Activated naive CD4-positive, alpha-beta T cell treated with anti-CD3 and anti-CD28 coated beads for 36 hours (primary cell): Measurements from ENCODE around the gene CLSTN3. TPM values are rescaled to one million over a fixed set of nuclear protein-coding genes. Genes with fewer than 3 reads are reported as not detected.

Experiments used
- CTCF ChIA-PET: fragments of 350-600 bp; sonication (Branson Sonifier 250); formaldehyde crosslinking; loops from one replicate; lab custom pipeline; 2021; ENCODE audit warnings: antibody characterized with exemption; lab: Charles Lee
- DNase-seq: peaks from one replicate; pipeline ENCODE4 v3.0.0-alpha.2; 2020
- H3K27ac Mint-ChIP-seq: one replicate; pipeline ENCODE4 v1.8.0; 2021; ENCODE audit warnings: mild to moderate bottlenecking, mixed read lengths
- H3K27me3 Mint-ChIP-seq: one replicate; pipeline ENCODE4 v1.8.0; 2021; ENCODE audit warnings: low read depth, mixed read lengths
- H3K36me3 Mint-ChIP-seq: one replicate; pipeline ENCODE4 v1.8.0; 2021; ENCODE audit warnings: low read depth, mixed read lengths
- H3K4me1 Mint-ChIP-seq: one replicate; pipeline ENCODE4 v1.8.0; 2021; ENCODE audit warnings: low read depth, mixed read lengths
- H3K4me3 Mint-ChIP-seq: one replicate; pipeline ENCODE4 v1.8.0; 2021; ENCODE audit warnings: mild to moderate bottlenecking, moderate library complexity, mixed read lengths
- H3K9me3 Mint-ChIP-seq: one replicate; pipeline ENCODE4 v1.8.0; 2021; ENCODE audit warnings: mixed read lengths
- intact Hi-C: fragments of 100-400 bp; cut with micrococcal nuclease; formaldehyde crosslinking; loops from one replicate; pipeline ENCODE4 v1.15.1; 2023
- total RNA-seq, 2 experiments: library from RNA; stranded (reverse); gene quantifications; one replicate each; pipeline ENCODE4 v1.2.3, GENCODE V29; 2021

Gene CLSTN3
- total RNA-seq, 2 experiments from 2014 or later, result 18.3 to 21.8 TPM

DNA sequence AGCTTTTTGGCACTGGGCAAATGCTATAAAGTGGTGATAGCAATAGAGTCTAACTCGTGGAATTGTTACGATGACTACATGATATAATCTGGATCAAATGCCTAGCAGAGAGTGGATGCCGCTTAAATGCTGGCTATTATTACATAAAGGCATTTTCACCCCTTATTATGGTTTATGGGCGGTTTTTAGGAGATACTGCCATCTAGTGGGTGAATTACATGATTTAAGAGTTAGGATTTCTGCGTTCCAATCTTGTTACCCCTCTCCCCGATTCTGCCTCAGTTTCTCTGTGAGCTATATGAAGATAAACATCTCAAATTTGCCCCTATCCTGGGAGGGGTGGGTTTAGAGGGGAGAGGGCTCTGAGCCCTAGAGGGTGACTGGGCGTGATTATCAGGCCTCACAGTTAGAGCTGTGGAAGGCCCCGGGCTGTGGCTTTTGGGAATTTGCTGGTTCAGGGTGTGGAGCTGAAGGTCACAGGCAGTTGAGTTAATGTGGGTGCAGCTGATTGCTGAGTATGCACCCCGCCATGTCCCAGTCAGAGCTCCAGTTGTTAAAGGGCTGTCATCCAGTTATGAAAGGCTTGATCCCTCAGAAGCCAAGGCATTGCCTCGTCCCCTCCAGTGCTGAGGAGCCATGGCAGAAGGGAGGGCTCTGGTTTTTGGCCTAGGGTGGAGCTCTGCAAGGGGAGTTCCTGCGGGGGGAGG lies 14.4 kb downstream of the CLSTN3 start:
- intact Hi-C loops, result no loop called here
- no peaks in the 10 kb centered on the region for H3K9me3 Mint-ChIP-seq
- DNase-seq, result no peak
- H3K4me1 Mint-ChIP-seq, result peaks cover 2% of the 10 kb centered on the region
- H3K27me3 Mint-ChIP-seq, result no peaks in the 10 kb centered on the region
- H3K27ac Mint-ChIP-seq, result no peak overlapping the region
- no peaks in the 10 kb centered on the region for H3K36me3 Mint-ChIP-seq
- no peak overlapping the region for H3K4me3 Mint-ChIP-seq
- CTCF ChIA-PET, result interaction anchor here (0.7 to 2.9 kb wide), 21 partner anchors 9 to 498 kb away, joined by 3 to 13 read pairs (median 3); partner anchors contain the start of genes LPCAT3, PEX5 and RBP5

DNA sequence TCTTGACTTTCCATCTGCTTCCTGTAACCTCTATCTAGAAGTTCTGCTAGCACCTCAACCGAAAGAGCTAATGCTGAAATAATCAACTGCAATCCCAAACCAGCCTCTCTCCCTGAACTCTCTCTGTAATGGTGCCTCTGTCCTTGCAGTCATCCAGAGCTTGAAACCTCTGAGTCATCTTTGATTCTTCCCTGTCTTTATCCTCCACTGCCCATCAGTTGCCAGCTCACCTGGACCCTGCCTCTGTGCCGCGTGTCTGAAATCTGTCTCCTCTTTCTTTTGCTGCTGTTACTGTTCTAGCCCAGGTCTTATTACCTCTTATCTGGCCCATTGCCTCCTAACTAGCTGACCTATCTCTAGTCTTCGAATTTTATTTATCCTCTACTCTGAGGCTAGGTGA lies 15.5 kb downstream of the CLSTN3 start:
- DNase-seq, result no peak
- Mint-ChIP-seq H3K27ac (no peak overlapping the region), H3K36me3 (no peaks in the 10 kb centered on the region), H3K9me3 (no peaks in the 10 kb centered on the region), H3K27me3 (no peaks in the 10 kb centered on the region), H3K4me1 (peaks cover 2% of the 10 kb centered on the region), H3K4me3 (no peak overlapping the region)
- CTCF ChIA-PET, result interaction anchor here (0.5 to 2.9 kb wide), 15 partner anchors 8 to 311 kb away, joined by 3 to 13 read pairs (median 4); partner anchors contain the start of genes LPCAT3 and PEX5
- intact Hi-C loops, result no loop called here

DNA sequence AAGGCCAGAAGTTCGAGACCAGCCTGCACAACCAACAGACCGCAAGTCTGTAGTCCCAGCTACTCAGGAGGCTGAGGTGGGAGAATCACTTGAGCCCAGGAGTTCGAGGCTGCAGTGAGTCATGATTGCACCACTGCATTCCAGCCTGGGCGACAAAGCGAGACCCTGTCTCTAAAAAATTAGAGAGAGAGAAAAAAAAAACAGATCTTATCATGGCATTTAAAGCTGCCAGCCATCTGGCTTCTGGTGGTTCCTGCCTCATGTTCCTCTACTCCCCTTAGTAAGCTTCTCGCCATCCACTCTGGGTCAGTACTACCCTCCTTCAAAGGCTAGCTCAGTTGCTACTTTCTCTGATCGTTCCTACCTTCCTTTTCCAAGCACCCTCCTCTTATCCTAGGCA lies 16.1 kb downstream of the CLSTN3 start:
- Mint-ChIP-seq H3K36me3 (no peaks in the 10 kb centered on the region), H3K9me3 (no peaks in the 10 kb centered on the region), H3K27me3 (no peaks in the 10 kb centered on the region), H3K4me1 (peaks cover 2% of the 10 kb centered on the region), H3K4me3 (no peak overlapping the region), H3K27ac (no peak overlapping the region)
- intact Hi-C loops, result no loop called here
- CTCF ChIA-PET, result interaction anchor here (0.5 to 1.6 kb wide), 7 partner anchors 11 to 311 kb away, joined by 3 to 6 read pairs (median 4); partner anchors contain the start of gene PEX5
- DNase-seq, result no peak

DNA sequence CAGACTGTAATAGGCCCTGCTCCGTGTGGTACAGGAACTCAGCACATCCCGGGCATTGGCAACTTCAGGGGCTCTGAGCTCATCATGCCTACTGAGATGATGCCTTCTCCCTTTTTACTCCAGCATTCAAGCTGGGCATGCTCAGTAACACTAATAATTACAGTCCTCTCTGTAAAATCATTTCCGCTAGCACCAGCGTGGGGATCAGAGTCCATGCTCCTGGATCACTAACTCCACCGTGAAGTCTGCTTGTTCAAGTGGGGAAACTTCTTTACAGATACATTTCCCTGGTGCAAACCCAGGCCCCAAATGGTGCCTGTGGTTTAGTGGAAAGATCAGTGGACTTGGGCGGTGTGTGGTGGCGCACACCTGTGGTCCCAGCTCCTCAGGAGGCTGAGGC lies 16.7 kb downstream of the CLSTN3 start:
- CTCF ChIA-PET, result interaction anchor here (0.9 to 1.4 kb wide), 3 partner anchors 17 to 47 kb away, joined by 3 to 6 read pairs (median 4); no protein-coding TSS in a partner anchor
- Mint-ChIP-seq H3K36me3 (no peaks in the 10 kb centered on the region), H3K27ac (no peak overlapping the region), H3K27me3 (no peaks in the 10 kb centered on the region), H3K4me1 (peaks cover under 1% of the 10 kb centered on the region), H3K9me3 (no peaks in the 10 kb centered on the region), H3K4me3 (no peak overlapping the region)
- DNase-seq, result no peak
- intact Hi-C loops, result no loop called here

DNA sequence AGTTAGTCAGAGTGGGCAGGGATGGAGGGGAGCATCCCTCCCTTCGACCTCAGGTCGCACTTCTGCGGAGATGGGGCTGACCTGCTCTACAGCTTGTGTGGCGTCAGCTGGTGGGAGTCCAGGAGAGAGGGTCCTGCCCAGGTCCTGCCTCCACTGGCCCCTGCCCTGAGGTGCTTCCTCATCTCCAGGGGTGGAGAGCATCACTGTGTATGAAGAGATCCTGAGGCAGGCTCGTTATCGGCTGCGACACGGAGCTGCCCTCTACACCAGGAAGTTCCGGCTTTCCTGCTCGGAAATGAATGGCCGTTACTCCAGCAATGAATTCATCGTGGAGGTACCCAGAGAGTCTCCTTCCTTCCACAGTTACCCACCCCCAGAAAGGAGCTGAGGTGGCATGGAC lies 20.2 kb downstream of the CLSTN3 start:
- intact Hi-C loops, result no loop called here
- Mint-ChIP-seq H3K9me3 (no peaks in the 10 kb centered on the region), H3K4me3 (no peak overlapping the region), H3K36me3 (no peaks in the 10 kb centered on the region), H3K27me3 (no peaks in the 10 kb centered on the region), H3K4me1 (no peaks in the 10 kb centered on the region), H3K27ac (no peak overlapping the region)
- DNase-seq, result no peak
- CTCF ChIA-PET, result no interaction called here

DNA sequence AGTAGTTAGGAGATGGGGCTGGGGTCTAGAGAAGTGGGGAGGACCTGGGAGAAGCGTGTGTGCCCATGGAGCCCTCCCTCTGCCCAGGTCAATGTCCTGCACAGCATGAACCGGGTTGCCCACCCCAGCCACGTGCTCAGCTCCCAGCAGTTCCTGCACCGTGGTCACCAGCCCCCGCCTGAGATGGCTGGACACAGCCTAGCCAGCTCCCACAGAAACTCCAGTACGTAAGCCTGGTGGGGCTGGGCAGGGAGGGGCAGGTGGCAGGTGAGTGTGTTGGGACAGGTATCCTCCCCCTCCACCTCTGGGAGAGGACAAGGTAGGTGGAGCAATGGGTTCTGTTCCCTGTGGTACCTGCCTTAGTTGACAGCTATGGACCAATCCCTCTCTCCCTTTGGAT lies 20.7 kb downstream of the CLSTN3 start:
- Mint-ChIP-seq H3K27me3 (no peaks in the 10 kb centered on the region), H3K27ac (no peak overlapping the region), H3K9me3 (no peaks in the 10 kb centered on the region), H3K4me3 (no peak overlapping the region), H3K36me3 (no peaks in the 10 kb centered on the region), H3K4me1 (no peaks in the 10 kb centered on the region)
- intact Hi-C loops, result no loop called here
- CTCF ChIA-PET, result no interaction called here
- DNase-seq, result no peak

DNA sequence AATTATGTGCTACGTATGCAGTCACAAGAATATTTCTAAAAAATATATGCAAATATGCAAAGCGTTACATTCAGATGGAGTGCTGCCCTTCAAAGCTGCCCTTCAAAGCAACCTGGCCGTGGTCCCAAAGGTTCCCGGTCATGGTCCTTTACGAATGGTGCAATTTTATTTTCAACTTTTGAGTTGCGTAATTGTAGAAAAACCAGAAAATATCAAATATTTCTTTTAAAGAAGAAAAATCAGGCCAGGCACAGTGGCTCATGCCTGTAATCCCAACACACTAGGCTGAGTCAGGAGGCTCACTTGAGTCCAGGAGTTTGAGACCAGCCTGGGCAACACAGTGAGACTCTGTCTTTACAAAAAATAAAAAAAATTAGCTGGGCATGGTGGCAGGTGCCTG lies 21.4 kb downstream of the CLSTN3 start:
- CTCF ChIA-PET, result interaction anchor here (0.7 kb wide), 1 partner anchor 9 kb away, joined by 8 read pairs; no protein-coding TSS in a partner anchor
- Mint-ChIP-seq H3K4me3 (no peak overlapping the region), H3K4me1 (no peaks in the 10 kb centered on the region), H3K36me3 (no peaks in the 10 kb centered on the region), H3K27me3 (no peaks in the 10 kb centered on the region), H3K27ac (no peak overlapping the region), H3K9me3 (no peaks in the 10 kb centered on the region)
- intact Hi-C loops, result no loop called here
- DNase-seq, result no peak

DNA sequence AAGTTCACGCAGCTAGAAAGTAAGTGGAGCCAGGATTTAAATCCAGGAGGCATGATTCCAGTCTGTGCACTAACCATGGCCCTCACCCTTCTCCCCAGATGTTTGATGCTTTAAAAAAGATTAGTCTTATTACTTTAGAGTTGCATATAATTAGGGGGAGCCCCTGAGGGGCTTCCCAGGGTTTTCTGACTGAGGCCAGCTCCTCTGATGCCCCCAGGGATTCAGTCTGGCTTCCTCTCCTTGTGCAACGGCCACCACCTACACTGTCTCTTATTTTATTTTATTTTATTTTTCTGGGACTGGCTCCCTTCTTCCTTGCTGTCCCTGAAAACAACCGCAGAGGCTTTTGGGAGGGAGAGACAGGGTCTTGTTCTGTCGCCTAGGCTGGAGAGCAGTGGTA lies 22.6 kb downstream of the CLSTN3 start:
- no peaks in the 10 kb centered on the region for H3K27me3 Mint-ChIP-seq
- CTCF ChIA-PET, result interaction anchor here (2.4 kb wide), 1 partner anchor 8 kb away, joined by 13 read pairs; no protein-coding TSS in a partner anchor
- no peak overlapping the region for H3K27ac Mint-ChIP-seq
- no peak overlapping the region for H3K4me3 Mint-ChIP-seq
- intact Hi-C loops, result no loop called here
- H3K9me3 Mint-ChIP-seq, result no peaks in the 10 kb centered on the region
- no peaks in the 10 kb centered on the region for H3K4me1 Mint-ChIP-seq
- no peak for DNase-seq
- peaks cover 2% of the 10 kb centered on the region for H3K36me3 Mint-ChIP-seq

DNA sequence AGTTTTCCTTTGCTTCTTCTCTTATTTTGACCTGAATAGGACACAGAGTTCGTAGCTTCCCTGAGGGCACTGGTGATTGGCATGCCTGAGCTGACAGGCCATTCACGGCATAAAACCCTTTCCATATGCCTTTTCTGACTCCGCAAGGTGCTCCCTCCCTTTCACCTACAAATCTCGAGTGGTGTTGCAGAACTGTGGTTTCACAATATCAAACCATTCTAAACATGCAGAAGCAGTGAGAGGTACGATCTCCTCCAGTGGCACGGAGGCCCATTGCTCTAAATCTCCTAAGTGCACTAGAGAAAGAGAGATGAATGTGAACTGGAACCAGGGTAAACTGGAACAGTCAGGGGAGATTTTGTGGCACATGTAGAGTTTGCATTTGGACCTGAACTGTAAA lies 23.9 kb downstream of the CLSTN3 start:
- intact Hi-C loops, result no loop called here
- Mint-ChIP-seq H3K27me3 (no peaks in the 10 kb centered on the region), H3K36me3 (peaks cover 2% of the 10 kb centered on the region), H3K9me3 (no peaks in the 10 kb centered on the region), H3K27ac (no peak overlapping the region), H3K4me3 (no peak overlapping the region), H3K4me1 (no peaks in the 10 kb centered on the region)
- no peak for DNase-seq
- CTCF ChIA-PET, result interaction anchor here (0.7 to 2.4 kb wide), 3 partner anchors 10 to 236 kb away, joined by 3 to 13 read pairs (median 7); no protein-coding TSS in a partner anchor

DNA sequence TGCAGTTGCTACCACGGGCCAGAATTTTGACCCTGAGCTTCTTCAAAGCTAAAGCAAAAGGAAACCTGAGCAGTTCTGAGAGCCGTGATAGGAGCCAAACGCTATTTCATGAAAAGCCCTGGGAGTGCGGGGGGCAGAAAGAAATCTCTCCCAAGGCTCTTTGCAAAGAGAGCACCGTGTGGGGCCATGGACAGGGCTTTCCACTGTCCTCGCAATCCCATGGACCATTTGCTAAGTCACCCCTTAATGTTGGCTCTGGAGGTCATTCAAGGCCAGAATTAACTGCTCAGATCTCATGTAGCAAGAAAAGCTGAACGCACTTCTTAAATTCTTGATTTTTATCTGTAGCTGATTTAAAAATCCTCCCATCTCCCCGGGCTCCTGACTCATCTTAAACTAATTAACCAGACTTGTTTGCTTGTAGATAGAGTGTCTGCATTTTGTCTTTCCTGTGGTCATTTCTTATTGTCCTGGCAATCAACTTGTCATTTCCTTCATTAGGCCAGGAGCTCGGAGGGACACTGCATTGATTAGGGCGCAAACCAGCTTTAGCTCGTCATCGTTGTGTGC lies 24.8 kb downstream of the CLSTN3 start:
- CTCF ChIA-PET, result interaction anchor here (1.0 to 2.4 kb wide), 4 partner anchors 11 to 45 kb away, joined by 3 to 13 read pairs (median 5); no protein-coding TSS in a partner anchor
- Mint-ChIP-seq H3K27ac (no peak overlapping the region), H3K36me3 (peaks cover 2% of the 10 kb centered on the region), H3K4me1 (no peaks in the 10 kb centered on the region), H3K4me3 (no peak overlapping the region), H3K27me3 (no peaks in the 10 kb centered on the region), H3K9me3 (no peaks in the 10 kb centered on the region)
- DNase-seq, result no peak
- intact Hi-C loops, result no loop called here

DNA sequence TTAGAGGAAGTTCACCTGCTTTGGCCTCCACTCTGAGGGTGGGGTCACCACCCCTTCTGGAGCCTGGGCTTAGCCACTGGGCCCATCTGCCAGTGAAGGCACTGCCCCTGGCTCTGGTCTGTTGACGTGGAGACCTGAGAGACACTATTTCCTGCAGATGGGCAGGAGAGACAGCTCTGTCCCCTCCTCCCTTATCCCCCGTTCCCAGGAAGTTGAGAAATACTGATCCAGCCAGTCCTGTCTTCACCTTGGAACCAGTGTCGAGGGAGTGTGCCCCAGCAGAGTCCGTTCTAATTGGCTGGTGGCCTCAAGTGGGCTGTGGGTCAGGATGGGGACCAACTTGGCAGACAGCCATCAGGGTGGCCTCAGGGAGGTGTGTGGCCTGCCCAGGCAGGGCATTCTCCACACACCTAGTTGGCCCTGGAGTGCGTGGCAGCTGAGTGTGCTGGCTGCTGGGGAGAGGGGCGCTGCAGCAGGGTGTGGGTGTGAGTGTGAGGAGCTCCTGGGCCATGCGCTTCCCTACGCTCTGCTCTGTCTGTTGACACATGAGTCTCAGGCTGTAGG lies 25.4 kb downstream of the CLSTN3 start:
- CTCF ChIA-PET, result interaction anchor here (1.0 to 1.2 kb wide), 2 partner anchors 16 to 46 kb away, joined by 3 read pairs; no protein-coding TSS in a partner anchor
- H3K36me3 Mint-ChIP-seq, result peaks cover 2% of the 10 kb centered on the region

More for the DNA sequence above, 25.4 kb downstream of the CLSTN3 start:
- Mint-ChIP-seq H3K27me3 (no peaks in the 10 kb centered on the region), H3K27ac (no peak overlapping the region), H3K4me3 (no peak overlapping the region), H3K9me3 (no peaks in the 10 kb centered on the region), H3K4me1 (no peaks in the 10 kb centered on the region)
- no peak for DNase-seq
- intact Hi-C loops, result no loop called here
